Measurements from ENCODE around the gene TEKT5.
"Not testable (repeated sequence)": the region's sequence is repeated elsewhere in the genome, so short reads cannot be mapped to it uniquely, and the experiment has no call there.

TEKT5 gene

GRCh38 chr16:10633429-10633828 is 61.3 kb downstream of the TEKT5 start:
- not testable (repeated sequence) for DNase-seq (ENCODE audit: low read depth)

- DNase-seq (ENCODE audit: low read depth), result no peak
Observed at GRCh38 chr16:10631886-10632285, 62.8 kb downstream of the TEKT5 start.

GRCh38 chr16:10629592-10629963 is 65.2 kb downstream of the TEKT5 start:
- DNase-seq (ENCODE audit: low read depth), result no peak

- DNase-seq (ENCODE audit: low read depth), result no peak
Observed at GRCh38 chr16:10625595-10626357, 69.0 kb downstream of the TEKT5 start.

- DNase-seq (ENCODE audit: low read depth), result no peak
Observed at GRCh38 chr16:10624527-10624926, 70.2 kb downstream of the TEKT5 start.

- DNase-seq (ENCODE audit: low read depth), result no peak
Observed at GRCh38 chr16:10623059-10623458, 71.7 kb downstream of the TEKT5 start.

- DNase-seq (ENCODE audit: low read depth), result no peak
Observed at GRCh38 chr16:10622036-10622921, 72.5 kb downstream of the TEKT5 start.

GRCh38 chr16:10621216-10621949 is 73.3 kb downstream of the TEKT5 start:
- DNase-seq (ENCODE audit: low read depth), result not testable (repeated sequence)

GRCh38 chr16:10620120-10620519 is 74.6 kb downstream of the TEKT5 start:
- DNase-seq (ENCODE audit: low read depth), result no peak

GRCh38 chr16:10619271-10619849 is 75.4 kb downstream of the TEKT5 start:
- no peak for DNase-seq (ENCODE audit: low read depth)

GRCh38 chr16:10618710-10619209 is 76.0 kb downstream of the TEKT5 start:
- DNase-seq (ENCODE audit: low read depth), result no peak

- no peak for DNase-seq (ENCODE audit: low read depth)
Observed at GRCh38 chr16:10617662-10618420, 76.9 kb downstream of the TEKT5 start.

GRCh38 chr16:10616756-10617640 is 77.7 kb downstream of the TEKT5 start:
- DNase-seq (ENCODE audit: low read depth), result peak; percentile 53

- DNase-seq (ENCODE audit: low read depth), result no peak
Observed at GRCh38 chr16:10616419-10616755, 78.3 kb downstream of the TEKT5 start.

GRCh38 chr16:10614685-10615084 is 80.0 kb downstream of the TEKT5 start:
- no peak for DNase-seq (ENCODE audit: low read depth)

GRCh38 chr16:10613785-10614485 is 80.8 kb downstream of the TEKT5 start:
- DNase-seq (ENCODE audit: low read depth), result no peak

GRCh38 chr16:10612649-10613179 is 82.0 kb downstream of the TEKT5 start:
- DNase-seq (ENCODE audit: low read depth), result no peak

- no peak for DNase-seq (ENCODE audit: low read depth)
Observed at GRCh38 chr16:10611825-10612342, 82.8 kb downstream of the TEKT5 start.
